Measurements from ENCODE around the gene KRTAP5-6. TPM values are rescaled to one million over a fixed set of nuclear protein-coding genes. Genes with fewer than 3 reads are reported as not detected.

Gene KRTAP5-6
- total and polyA plus RNA-seq, 2 donors (not counting 1 experiment from before 2014, with no cell fraction given) = not detected

- no peak for TF ChIP-seq EZH2 (IDR thresholded peaks at IDR 0.05; ENCODE audit: borderline replicate concordance, insufficient read depth, low read depth, low read length, poor library complexity, severe bottlenecking)
- no peak for TF ChIP-seq CTCF (IDR thresholded peaks at IDR 0.05)
- CTCF ChIA-PET = interaction anchor here (4.1 to 4.5 kb wide), 2 partner anchors 177 to 496 kb away, joined by 72 to 135 read pairs; partner anchors contain the start of gene SYT8
- H3K27me3 Mint-ChIP-seq = peaks cover 52% of the 10 kb centered on the region
Observed at GRCh38 chr11:1655168-1656060, 41.6 kb upstream of the KRTAP5-6 start.

GRCh38 chr11:1656061-1656441 is 40.9 kb upstream of the KRTAP5-6 start:
- 90% methylated on average over 8 of the region's 9 CpGs for WGBS (ENCODE audit: insufficient coverage)
- CTCF ChIA-PET = interaction anchor here (4.1 to 4.5 kb wide), 2 partner anchors 176 to 495 kb away, joined by 72 to 135 read pairs; partner anchors contain the start of gene SYT8

More at GRCh38 chr11:1655168-1656060, 41.6 kb upstream of the KRTAP5-6 start:
- Histone ChIP-seq H4K20me1 (ENCODE audit: control insufficient read depth, insufficient read depth, low read length, poor library complexity, severe bottlenecking) (no peaks in the 10 kb centered on the region), H3K27me3 (replicated peaks in 1 of 4; ENCODE audit: control extremely low read depth in 1 of 4, control insufficient read depth in 3 of 4, insufficient read depth in 4 of 4, low read length in 3 of 4) (peaks cover 0 to 34% (median 4%) of the 10 kb centered on the region in 4 experiments), H3K4me3 (ENCODE audit: control extremely low read depth in 1 of 5, extremely low read depth in 1 of 5, insufficient read depth in 1 of 5, low read depth in 2 of 5, low read length in 4 of 5) (no peak overlapping the region), H3K36me3 (replicated peaks in 1 of 2; ENCODE audit: control extremely low read depth in 1 of 2, control insufficient read depth in 1 of 2, extremely low read depth in 1 of 2, insufficient read depth in 2 of 2, low read length in 1 of 2) (no peaks in the 10 kb centered on the region), H3K27ac (ENCODE audit: low read length in 2 of 2) (no peak overlapping the region), H2AFZ (ENCODE audit: insufficient read depth, low read depth, low read length, poor library complexity, severe bottlenecking) (no peak overlapping the region), H3K9ac (ENCODE audit: low read length) (no peak overlapping the region), H3K9me3 (ENCODE audit: control extremely low read depth in 1 of 3, control insufficient read depth in 2 of 3, insufficient read depth in 1 of 3, low read length in 2 of 3) (no peaks in the 10 kb centered on the region), H3K79me2 (ENCODE audit: control insufficient read depth, insufficient read depth, low read length) (no peaks in the 10 kb centered on the region), H3K4me2 (replicated peaks; ENCODE audit: low read depth, low read length, poor library complexity, severe bottlenecking) (no peak overlapping the region), H3K4me1 (ENCODE audit: control insufficient read depth in 2 of 2, insufficient read depth in 2 of 2, low read length in 2 of 2) (peaks cover 0 to 10% of the 10 kb centered on the region in 2 donors)
- POLR2A ChIA-PET = no interaction called here
- WGBS (ENCODE audit: insufficient coverage) = 76% methylated on average over 22 of the region's 26 CpGs
- Mint-ChIP-seq H3K4me1 (no peaks in the 10 kb centered on the region), H3K27ac (no peak overlapping the region), H3K9me3 (ENCODE audit: insufficient read depth) (no peaks in the 10 kb centered on the region), H3K4me3 (no peak overlapping the region)
- no peak for ATAC-seq (ENCODE audit: low read depth)
- no peak for DNase-seq
- intact Hi-C loops (cut with micrococcal nuclease) = no loop called here

More at GRCh38 chr11:1656061-1656441, 40.9 kb upstream of the KRTAP5-6 start:
- Histone ChIP-seq H3K79me2 (ENCODE audit: control insufficient read depth, insufficient read depth, low read length) (no peaks in the 10 kb centered on the region), H3K4me3 (ENCODE audit: control extremely low read depth in 1 of 5, extremely low read depth in 1 of 5, insufficient read depth in 1 of 5, low read depth in 2 of 5, low read length in 4 of 5) (no peak overlapping the region), H3K36me3 (replicated peaks in 1 of 2; ENCODE audit: control extremely low read depth in 1 of 2, control insufficient read depth in 1 of 2, extremely low read depth in 1 of 2, insufficient read depth in 2 of 2, low read length in 1 of 2) (no peaks in the 10 kb centered on the region), H4K20me1 (ENCODE audit: control insufficient read depth, insufficient read depth, low read length, poor library complexity, severe bottlenecking) (no peaks in the 10 kb centered on the region), H3K27ac (ENCODE audit: low read length in 2 of 2) (no peak overlapping the region), H3K27me3 (replicated peaks in 1 of 4; ENCODE audit: control extremely low read depth in 1 of 4, control insufficient read depth in 3 of 4, insufficient read depth in 4 of 4, low read length in 3 of 4) (peaks cover 0 to 36% (median 4%) of the 10 kb centered on the region in 4 experiments), H3K4me2 (replicated peaks; ENCODE audit: low read depth, low read length, poor library complexity, severe bottlenecking) (no peak overlapping the region), H3K9ac (ENCODE audit: low read length) (no peak overlapping the region), H2AFZ (ENCODE audit: insufficient read depth, low read depth, low read length, poor library complexity, severe bottlenecking) (no peak overlapping the region), H3K4me1 (ENCODE audit: control insufficient read depth in 2 of 2, insufficient read depth in 2 of 2, low read length in 2 of 2) (peaks cover 0 to 10% of the 10 kb centered on the region in 2 donors), H3K9me3 (ENCODE audit: control extremely low read depth in 1 of 3, control insufficient read depth in 2 of 3, insufficient read depth in 1 of 3, low read length in 2 of 3) (no peaks in the 10 kb centered on the region)
- peaks cover 51% of the 10 kb centered on the region for H3K27me3 Mint-ChIP-seq
- H3K27ac Mint-ChIP-seq = no peak overlapping the region
- intact Hi-C loops (cut with micrococcal nuclease) = no loop called here
- no peak for TF ChIP-seq EZH2 (IDR thresholded peaks at IDR 0.05; ENCODE audit: borderline replicate concordance, insufficient read depth, low read depth, low read length, poor library complexity, severe bottlenecking)
- TF ChIP-seq CTCF (IDR thresholded peaks at IDR 0.05) = no peak
- POLR2A ChIA-PET = no interaction called here
- H3K4me1 Mint-ChIP-seq = no peaks in the 10 kb centered on the region
- DNase-seq = no peak
- H3K9me3 Mint-ChIP-seq (ENCODE audit: insufficient read depth) = no peaks in the 10 kb centered on the region
- no peak overlapping the region for H3K4me3 Mint-ChIP-seq
- no peak for ATAC-seq (ENCODE audit: low read depth)

All from B cell (primary cell).